Thyroid gland (tissue), 4 donors: ENCODE measurements around the gene KLHL21. TPM values are rescaled to one million over a fixed set of nuclear protein-coding genes. Genes with fewer than 3 reads are reported as not detected.
"Not testable (repeated sequence)": the region's sequence is repeated elsewhere in the genome, so short reads cannot be mapped to it uniquely, and the experiment has no call there.

Experiments used
- DNase-seq, 2 donors: peaks; one replicate each; pipeline ENCODE4 v3.0.0-alpha.2; 2019
- H3K27ac ChIP-seq, 3 donors: fragments of 200-600 bp; sonication (generic); 1 replicate in 2 of 3; 2 replicates in 1 of 3; pipeline ENCODE4 v1.5.1; 2016 to 2019; ENCODE audit warnings: mild to moderate bottlenecking in 1 of 3, moderate library complexity in 1 of 3
- H3K27me3 ChIP-seq: fragments of 200-600 bp; sonication (generic); one replicate; pipeline ENCODE4 v1.5.1; 2019
- H3K36me3 ChIP-seq, 2 donors: fragments of 200-600 bp; sonication (generic); one replicate each; pipeline ENCODE4 v1.5.1; 2016 to 2019
- H3K4me1 ChIP-seq, 2 donors: fragments of 200-600 bp; sonication (generic); one replicate each; pipeline ENCODE4 v1.5.1; 2017 to 2019
- H3K4me3 ChIP-seq, 3 donors: fragments of 200-600 bp; sonication (generic); replicated peaks in 1 of 3; 1 replicate in 2 of 3; 2 replicates in 1 of 3; pipeline ENCODE4 v1.5.1; 2016; ENCODE audit warnings: mild to moderate bottlenecking in 1 of 3
- H3K9me3 ChIP-seq: fragments of 200-600 bp; sonication (generic); one replicate; pipeline ENCODE4 v1.5.1; 2017
- CTCF ChIP-seq, 6 experiments: fragments of 200-600 bp in 3 of 6; fragments of 450-650 bp in 3 of 6; sonication (generic) in 3 of 6; IDR thresholded peaks; one replicate each; pipeline ENCODE4 v1.5.1; 2016 to 2019; ENCODE audit warnings: antibody characterized with exemption in 6 of 6, mild to moderate bottlenecking in 2 of 6, inconsistent platforms in 1 of 6, moderate library complexity in 1 of 6
- POLR2A ChIP-seq, 2 donors: fragments of 450-650 bp; IDR thresholded peaks; one replicate each; pipeline ENCODE4 v1.6.1; 2017; ENCODE audit warnings: antibody characterized with exemption in 2 of 2, mild to moderate bottlenecking in 2 of 2, moderate library complexity in 1 of 2
- WGBS, 2 donors: methylation state at CpG; one replicate each; pipeline ENCODE4 v1.1.5; 2017; 5-methylcytosine and 5-hydroxymethylcytosine counted together
- intact Hi-C: fragments of 100-400 bp; cut with DNase I; formaldehyde crosslinking; loops from one replicate; pipeline ENCODE4 v1.15.1; 2023
- total RNA-seq, 4 donors: library from RNA; depleted of rRNA; stranded (reverse); fragments of >200 nt; gene quantifications; one replicate each; pipeline ENCODE4 v1.2.3, GENCODE V29; 2016

The KLHL21 gene
- total RNA-seq, 4 donors from 2014 or later = 34.9 to 68.4 (median 44.6) TPM

GRCh38 chr1:6572653-6573383, 29.9 kb downstream of the KLHL21 start:
- TF ChIP-seq CTCF (IDR thresholded peaks at IDR 0.05) (no peak), POLR2A (IDR thresholded peaks at IDR 0.05) (no peak)
- no peak for DNase-seq
- Histone ChIP-seq H3K4me3 (no peak overlapping the region), H3K27me3 (no peaks in the 10 kb centered on the region), H3K4me1 (no peaks in the 10 kb centered on the region), H3K27ac (no peak overlapping the region), H3K9me3 (no peaks in the 10 kb centered on the region), H3K36me3 (no peaks in the 10 kb centered on the region)
- WGBS, 2 donors = 72 to 75% methylated on average over 12 of the region's 12 CpGs
- intact Hi-C loops = no loop called here

GRCh38 chr1:6570987-6571386, 31.7 kb downstream of the KLHL21 start:
- intact Hi-C loops = no loop called here
- Histone ChIP-seq H3K27ac (no peak overlapping the region), H3K4me1 (no peaks in the 10 kb centered on the region), H3K9me3 (no peaks in the 10 kb centered on the region), H3K36me3 (no peaks in the 10 kb centered on the region), H3K4me3 (no peak overlapping the region), H3K27me3 (no peaks in the 10 kb centered on the region)
- WGBS, 2 donors = 52 to 68% methylated on average over 3 to 4 of the region's 5 CpGs
- TF ChIP-seq CTCF (IDR thresholded peaks at IDR 0.05) (no peak), POLR2A (IDR thresholded peaks at IDR 0.05) (no peak)
- DNase-seq = no peak

- H3K4me1 ChIP-seq = no peaks in the 10 kb centered on the region
- H3K9me3 ChIP-seq = no peaks in the 10 kb centered on the region
- DNase-seq = no peak
- no peaks in the 10 kb centered on the region for H3K36me3 ChIP-seq
- H3K27ac ChIP-seq = no peak overlapping the region
- H3K4me3 ChIP-seq = no peak overlapping the region
- intact Hi-C loops = no loop called here
- no peaks in the 10 kb centered on the region for H3K27me3 ChIP-seq
- TF ChIP-seq POLR2A (IDR thresholded peaks at IDR 0.05) = no peak
- TF ChIP-seq CTCF (IDR thresholded peaks at IDR 0.05) = no peak
- 64 to 73% methylated on average over 3 of the region's 3 CpGs for WGBS, 2 donors
Measured at GRCh38 chr1:6570100-6570499, 32.6 kb downstream of the KLHL21 start.

GRCh38 chr1:6569033-6569432, 33.6 kb downstream of the KLHL21 start:
- Histone ChIP-seq H3K27me3 (no peaks in the 10 kb centered on the region), H3K4me3 (no peak overlapping the region), H3K4me1 (no peaks in the 10 kb centered on the region), H3K36me3 (no peaks in the 10 kb centered on the region), H3K27ac (no peak overlapping the region), H3K9me3 (no peaks in the 10 kb centered on the region)
- no peak for DNase-seq
- TF ChIP-seq POLR2A (IDR thresholded peaks at IDR 0.05) (no peak), CTCF (IDR thresholded peaks at IDR 0.05) (no peak)
- intact Hi-C loops = no loop called here
- WGBS, 2 donors = 89 to 91% methylated on average over 11 of the region's 11 CpGs

GRCh38 chr1:6560267-6560666, 42.4 kb downstream of the KLHL21 start:
- Histone ChIP-seq H3K4me1 (no peaks in the 10 kb centered on the region), H3K27ac (no peak overlapping the region), H3K4me3 (no peak overlapping the region), H3K36me3 (no peaks in the 10 kb centered on the region), H3K9me3 (no peaks in the 10 kb centered on the region), H3K27me3 (no peaks in the 10 kb centered on the region)
- TF ChIP-seq POLR2A (IDR thresholded peaks at IDR 0.05) (no peak), CTCF (IDR thresholded peaks at IDR 0.05) (no peak)
- no peak for DNase-seq
- whole genome bisulfite sequencing, 2 donors = 85 to 86% methylated on average over 9 of the region's 9 CpGs
- intact Hi-C loops = no loop called here

GRCh38 chr1:6559161-6559560, 43.5 kb downstream of the KLHL21 start:
- DNase-seq, H3K36me3 ChIP-seq, H3K4me3 ChIP-seq, H3K4me1 ChIP-seq, H3K9me3 ChIP-seq, intact Hi-C loops, H3K27ac ChIP-seq, H3K27me3 ChIP-seq: not testable (repeated sequence)
- 89 to 94% methylated on average over 11 of the region's 11 CpGs for WGBS, 2 donors
